Muscle of arm (tissue), 12 donors: ENCODE measurements around the gene KCNE4. TPM values are rescaled to one million over a fixed set of nuclear protein-coding genes. Genes with fewer than 3 reads are reported as not detected.
"Not testable (repeated sequence)": the region's sequence is repeated elsewhere in the genome, so short reads cannot be mapped to it uniquely, and the experiment has no call there.

Experiments
- DNase-seq: peaks from one replicate; pipeline ENCODE4 v3.0.0-alpha.2; 2013
- polyA plus RNA-seq, 12 donors: library from polyadenylated mRNA; unstranded; fragments of 120-200 nt; gene quantifications; one replicate each; pipeline ENCODE4 v1.2.1, GENCODE V29; 2013; ENCODE audit not compliant: insufficient read length in 12 of 12

KCNE4 gene
- polyA plus RNA-seq, 12 donors = 3.1 to 5.8 (median 4.4) TPM; not detected in 1

- peak; percentile 63 for DNase-seq
Measured at GRCh38 chr2:223056701-223057418, 4.9 kb downstream of the KCNE4 start.

- DNase-seq = peak; percentile 51
Measured at GRCh38 chr2:223057569-223057968, 5.6 kb downstream of the KCNE4 start.

- no peak for DNase-seq
Measured at GRCh38 chr2:223058952-223059716, 7.1 kb downstream of the KCNE4 start.

GRCh38 chr2:223060201-223060825 is 8.3 kb downstream of the KCNE4 start:
- no peak for DNase-seq

- no peak for DNase-seq
Measured at GRCh38 chr2:223062396-223062795, 10.4 kb downstream of the KCNE4 start.

GRCh38 chr2:223065107-223065506 is 13.1 kb downstream of the KCNE4 start:
- no peak for DNase-seq

- no peak for DNase-seq
Measured at GRCh38 chr2:223066721-223067120, 14.7 kb downstream of the KCNE4 start.

- DNase-seq = peak; percentile 48
Measured at GRCh38 chr2:223068071-223068470, 16.1 kb downstream of the KCNE4 start.

- DNase-seq = no peak
Measured at GRCh38 chr2:223069465-223069864, 17.5 kb downstream of the KCNE4 start.

- DNase-seq = no peak
Measured at GRCh38 chr2:223069988-223070387, 18.0 kb downstream of the KCNE4 start.

GRCh38 chr2:223071139-223071538 is 19.1 kb downstream of the KCNE4 start:
- peak; percentile 58 for DNase-seq

- no peak for DNase-seq
Measured at GRCh38 chr2:223072826-223073225, 20.8 kb downstream of the KCNE4 start.

- DNase-seq = no peak
Measured at GRCh38 chr2:223075301-223076270, 23.6 kb downstream of the KCNE4 start.

- DNase-seq = no peak
Measured at GRCh38 chr2:223076573-223076972, 24.6 kb downstream of the KCNE4 start.

- no peak for DNase-seq
Measured at GRCh38 chr2:223078482-223078881, 26.5 kb downstream of the KCNE4 start.

- no peak for DNase-seq
Measured at GRCh38 chr2:223079378-223079777, 27.4 kb downstream of the KCNE4 start.

- no peak for DNase-seq
Measured at GRCh38 chr2:223079925-223080324, 27.9 kb downstream of the KCNE4 start.

- DNase-seq = not testable (repeated sequence)
Measured at GRCh38 chr2:223080790-223081360, 28.9 kb downstream of the KCNE4 start.

- DNase-seq = no peak
Measured at GRCh38 chr2:223081789-223082188, 29.8 kb downstream of the KCNE4 start.

- no peak for DNase-seq
Measured at GRCh38 chr2:223082706-223083105, 30.7 kb downstream of the KCNE4 start.

GRCh38 chr2:223083402-223084070 is 31.5 kb downstream of the KCNE4 start:
- DNase-seq = no peak
